ENCODE data around the gene ADAMTSL1.

- no peak for TF ChIP-seq POLR2AphosphoS5 (IDR thresholded peaks at IDR 0.05)
- TF ChIP-seq CTCF (IDR thresholded peaks at IDR 0.05; ENCODE audit: poor library complexity, severe bottlenecking) = no peak
- TF ChIP-seq EZH2 (IDR thresholded peaks at IDR 0.05; ENCODE audit: borderline replicate concordance, insufficient read depth, low read length, poor library complexity, severe bottlenecking) = no peak
Observed at GRCh38 chr9:18638371-18639249, 164.7 kb downstream of the ADAMTSL1 start.

Measured in neural cell (in vitro differentiated cells).